ENCODE results near the gene AMT. TPM values are rescaled to one million over a fixed set of nuclear protein-coding genes. Genes with fewer than 3 reads are reported as not detected.

Gene AMT
- total and polyA plus RNA-seq, 2 of the 13 experiments (the other 11 are each of a cell fraction or from before 2014, with no cell fraction given) = 35.3 to 59.0 TPM

- no peak for TF ChIP-seq ZNF770 (CRISPR knock-in tag; IDR thresholded peaks at IDR 0.05)
- TF ChIP-seq NCOA1 (CRISPR knock-in tag; IDR thresholded peaks at IDR 0.05) = 0 out of 2 replicates have a peak, but pooled peaks have one; percentile 65
- TF ChIP-seq ZNF589 (CRISPR knock-in tag; conservative IDR thresholded peaks at IDR 0.05) = peak; percentile 90; the same call in 1 of the 2 replicates
- no peak for TF ChIP-seq GLMP (CRISPR knock-in tag; IDR thresholded peaks at IDR 0.05; ENCODE audit: borderline replicate concordance)
- TF ChIP-seq KMT2B (CRISPR knock-in tag; IDR thresholded peaks at IDR 0.05) = peak; percentile 83
- TF ChIP-seq ZNF224 (CRISPR knock-in tag; IDR thresholded peaks at IDR 0.05) = 0 out of 2 replicates have a peak, but pooled peaks have one; percentile 31
- TF ChIP-seq CBX1 (IDR thresholded peaks at IDR 0.05; ENCODE audit: low read depth) = no peak
- 0 out of 2 replicates have a peak, but pooled peaks have one; percentile 61 for TF ChIP-seq ZHX1 (CRISPR knock-in tag; IDR thresholded peaks at IDR 0.05; ENCODE audit: low read depth)
- no peak; the same call in 1 of the 2 replicates for TF ChIP-seq SAFB2 (CRISPR knock-in tag; IDR thresholded peaks at IDR 0.05; ENCODE audit: borderline replicate concordance, low read depth)
- TF ChIP-seq, protein P1, sequence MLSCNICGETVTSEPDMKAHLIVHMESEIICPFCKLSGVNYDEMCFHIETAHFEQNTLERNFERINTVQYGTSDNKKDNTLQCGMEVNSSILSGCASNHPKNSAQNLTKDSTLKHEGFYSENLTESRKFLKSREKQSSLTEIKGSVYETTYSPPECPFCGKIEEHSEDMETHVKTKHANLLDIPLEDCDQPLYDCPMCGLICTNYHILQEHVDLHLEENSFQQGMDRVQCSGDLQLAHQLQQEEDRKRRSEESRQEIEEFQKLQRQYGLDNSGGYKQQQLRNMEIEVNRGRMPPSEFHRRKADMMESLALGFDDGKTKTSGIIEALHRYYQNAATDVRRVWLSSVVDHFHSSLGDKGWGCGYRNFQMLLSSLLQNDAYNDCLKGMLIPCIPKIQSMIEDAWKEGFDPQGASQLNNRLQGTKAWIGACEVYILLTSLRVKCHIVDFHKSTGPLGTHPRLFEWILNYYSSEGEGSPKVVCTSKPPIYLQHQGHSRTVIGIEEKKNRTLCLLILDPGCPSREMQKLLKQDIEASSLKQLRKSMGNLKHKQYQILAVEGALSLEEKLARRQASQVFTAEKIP (CRISPR knock-in tag; IDR thresholded peaks at IDR 0.05; ENCODE audit: borderline replicate concordance) = no peak
- no peak for TF ChIP-seq SRSF9 (IDR thresholded peaks at IDR 0.05; ENCODE audit: borderline replicate concordance, insufficient read depth, low read depth, low read length, poor library complexity, severe bottlenecking)
- TF ChIP-seq SMYD3 (CRISPR knock-in tag; IDR thresholded peaks at IDR 0.05) = no peak
- TF ChIP-seq, protein P2, sequence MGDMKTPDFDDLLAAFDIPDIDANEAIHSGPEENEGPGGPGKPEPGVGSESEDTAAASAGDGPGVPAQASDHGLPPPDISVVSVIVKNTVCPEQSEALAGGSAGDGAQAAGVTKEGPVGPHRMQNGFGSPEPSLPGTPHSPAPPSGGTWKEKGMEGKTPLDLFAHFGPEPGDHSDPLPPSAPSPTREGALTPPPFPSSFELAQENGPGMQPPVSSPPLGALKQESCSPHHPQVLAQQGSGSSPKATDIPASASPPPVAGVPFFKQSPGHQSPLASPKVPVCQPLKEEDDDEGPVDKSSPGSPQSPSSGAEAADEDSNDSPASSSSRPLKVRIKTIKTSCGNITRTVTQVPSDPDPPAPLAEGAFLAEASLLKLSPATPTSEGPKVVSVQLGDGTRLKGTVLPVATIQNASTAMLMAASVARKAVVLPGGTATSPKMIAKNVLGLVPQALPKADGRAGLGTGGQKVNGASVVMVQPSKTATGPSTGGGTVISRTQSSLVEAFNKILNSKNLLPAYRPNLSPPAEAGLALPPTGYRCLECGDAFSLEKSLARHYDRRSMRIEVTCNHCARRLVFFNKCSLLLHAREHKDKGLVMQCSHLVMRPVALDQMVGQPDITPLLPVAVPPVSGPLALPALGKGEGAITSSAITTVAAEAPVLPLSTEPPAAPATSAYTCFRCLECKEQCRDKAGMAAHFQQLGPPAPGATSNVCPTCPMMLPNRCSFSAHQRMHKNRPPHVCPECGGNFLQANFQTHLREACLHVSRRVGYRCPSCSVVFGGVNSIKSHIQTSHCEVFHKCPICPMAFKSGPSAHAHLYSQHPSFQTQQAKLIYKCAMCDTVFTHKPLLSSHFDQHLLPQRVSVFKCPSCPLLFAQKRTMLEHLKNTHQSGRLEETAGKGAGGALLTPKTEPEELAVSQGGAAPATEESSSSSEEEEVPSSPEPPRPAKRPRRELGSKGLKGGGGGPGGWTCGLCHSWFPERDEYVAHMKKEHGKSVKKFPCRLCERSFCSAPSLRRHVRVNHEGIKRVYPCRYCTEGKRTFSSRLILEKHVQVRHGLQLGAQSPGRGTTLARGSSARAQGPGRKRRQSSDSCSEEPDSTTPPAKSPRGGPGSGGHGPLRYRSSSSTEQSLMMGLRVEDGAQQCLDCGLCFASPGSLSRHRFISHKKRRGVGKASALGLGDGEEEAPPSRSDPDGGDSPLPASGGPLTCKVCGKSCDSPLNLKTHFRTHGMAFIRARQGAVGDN (CRISPR knock-in tag; IDR thresholded peaks at IDR 0.05) = peak; percentile 91
- no peak for TF ChIP-seq PCBP2 (optimal IDR thresholded peaks at IDR 0.05; ENCODE audit: low read depth, low read length, poor library complexity, severe bottlenecking)
Observed at GRCh38 chr3:49422379-49423248, at the start of gene AMT (continued).

Measured in HepG2 (cell line).